WERI-Rb-1 (cell line): Measurements from ENCODE around the gene RASA2.
A peak's percentile ranks its signal among the peaks of the same experiment; 100 is the strongest.

Source experiments
- DNase-seq: peaks from one replicate; pipeline ENCODE4 v3.0.0-alpha.2; 2020
- H3K27ac ChIP-seq: fragments of 250-450 bp; sonication (Bioruptor Pico); 2 replicates; pipeline ENCODE4 v1.5.1; 2020; ENCODE audit warnings: mild to moderate bottlenecking, moderate library complexity
- H3K27me3 ChIP-seq: fragments of 250-450 bp; sonication (Bioruptor Pico); 2 replicates; pipeline ENCODE4 v1.5.1; 2021; ENCODE audit warnings: mild to moderate bottlenecking, low read depth, moderate library complexity; ENCODE audit not compliant: insufficient read depth, severe bottlenecking
- H3K36me3 ChIP-seq: fragments of 250-450 bp; sonication (Bioruptor Pico); 2 replicates; pipeline ENCODE4 v1.5.1; 2020; ENCODE audit warnings: mild to moderate bottlenecking, moderate library complexity
- H3K4me3 ChIP-seq: 2 replicates; pipeline ENCODE4 v1.5.1; 2011; ENCODE audit warnings: low read depth, mild to moderate bottlenecking, control low read depth, low read length
- H3K9me3 ChIP-seq: fragments of 250-450 bp; sonication (Bioruptor Pico); 2 replicates; pipeline ENCODE4 v1.5.1; 2021; ENCODE audit warnings: mild to moderate bottlenecking, moderate library complexity; ENCODE audit not compliant: severe bottlenecking
- CTCF ChIP-seq: IDR thresholded peaks from 2 replicates; pipeline ENCODE4 v1.5.1; 2011; ENCODE audit warnings: low read depth, mild to moderate bottlenecking, control low read depth, inconsistent platforms, low read length

The RASA2 gene

GRCh38 chr3:141553055-141553454 lies 66.2 kb downstream of the RASA2 start:
- no peak for TF ChIP-seq CTCF
- H3K36me3 ChIP-seq = peaks cover 8% of the 10 kb centered on the region
- H3K27me3 ChIP-seq = no peaks in the 10 kb centered on the region
- no peaks in the 10 kb centered on the region for H3K9me3 ChIP-seq
- no peak for DNase-seq
- no peak overlapping the region for H3K4me3 ChIP-seq
- no peak overlapping the region for H3K27ac ChIP-seq

GRCh38 chr3:141556034-141556433 lies 69.2 kb downstream of the RASA2 start:
- TF ChIP-seq CTCF = no peak
- no peaks in the 10 kb centered on the region for H3K9me3 ChIP-seq
- H3K27me3 ChIP-seq = no peaks in the 10 kb centered on the region
- H3K36me3 ChIP-seq = peaks cover 8% of the 10 kb centered on the region
- DNase-seq = no peak
- no peak overlapping the region for H3K27ac ChIP-seq
- no peak overlapping the region for H3K4me3 ChIP-seq

- no peak for DNase-seq
- Histone ChIP-seq H3K9me3 (no peaks in the 10 kb centered on the region), H3K4me3 (no peak overlapping the region), H3K27ac (no peak overlapping the region), H3K27me3 (no peaks in the 10 kb centered on the region), H3K36me3 (peaks cover 8% of the 10 kb centered on the region)
- no peak for TF ChIP-seq CTCF
Measured at GRCh38 chr3:141557961-141558706, 71.3 kb downstream of the RASA2 start.

GRCh38 chr3:141561426-141562034 lies 74.7 kb downstream of the RASA2 start:
- no peak overlapping the region for H3K27ac ChIP-seq

GRCh38 chr3:141564241-141564640 lies 77.4 kb downstream of the RASA2 start:
- Histone ChIP-seq H3K36me3 (no peaks in the 10 kb centered on the region; the same call in none of the 2 replicates), H3K9me3 (no peaks in the 10 kb centered on the region), H3K27ac (no peak overlapping the region), H3K4me3 (no peak overlapping the region), H3K27me3 (no peaks in the 10 kb centered on the region)
- TF ChIP-seq CTCF = no peak
- no peak for DNase-seq

More at GRCh38 chr3:141561426-141562034, 74.7 kb downstream of the RASA2 start:
- Histone ChIP-seq H3K27me3 (no peaks in the 10 kb centered on the region), H3K36me3 (peaks cover 5% of the 10 kb centered on the region), H3K9me3 (no peaks in the 10 kb centered on the region), H3K4me3 (no peak overlapping the region)
- TF ChIP-seq CTCF = peak; percentile 54
- peak; percentile 9 for DNase-seq

GRCh38 chr3:141570068-141570467 lies 83.2 kb downstream of the RASA2 start:
- TF ChIP-seq CTCF = no peak
- Histone ChIP-seq H3K4me3 (no peak overlapping the region), H3K9me3 (no peaks in the 10 kb centered on the region), H3K36me3 (peaks cover 28% of the 10 kb centered on the region), H3K27me3 (no peaks in the 10 kb centered on the region), H3K27ac (no peak overlapping the region)
- DNase-seq = no peak
